ENCODE measurements around the gene TUBGCP4. TPM values are rescaled to one million over a fixed set of nuclear protein-coding genes. Genes with fewer than 3 reads are reported as not detected.
"Not testable (repeated sequence)": the region's sequence is repeated elsewhere in the genome, so short reads cannot be mapped to it uniquely, and the experiment has no call there.

TUBGCP4 gene
- total RNA-seq, 1 donor = 14.7 TPM

- no peak for DNase-seq (ENCODE audit: low read depth)
- H3K4me3 ChIP-seq (ENCODE audit: low read depth, low read length) = no peak overlapping the region
- TF ChIP-seq, protein P1, sequence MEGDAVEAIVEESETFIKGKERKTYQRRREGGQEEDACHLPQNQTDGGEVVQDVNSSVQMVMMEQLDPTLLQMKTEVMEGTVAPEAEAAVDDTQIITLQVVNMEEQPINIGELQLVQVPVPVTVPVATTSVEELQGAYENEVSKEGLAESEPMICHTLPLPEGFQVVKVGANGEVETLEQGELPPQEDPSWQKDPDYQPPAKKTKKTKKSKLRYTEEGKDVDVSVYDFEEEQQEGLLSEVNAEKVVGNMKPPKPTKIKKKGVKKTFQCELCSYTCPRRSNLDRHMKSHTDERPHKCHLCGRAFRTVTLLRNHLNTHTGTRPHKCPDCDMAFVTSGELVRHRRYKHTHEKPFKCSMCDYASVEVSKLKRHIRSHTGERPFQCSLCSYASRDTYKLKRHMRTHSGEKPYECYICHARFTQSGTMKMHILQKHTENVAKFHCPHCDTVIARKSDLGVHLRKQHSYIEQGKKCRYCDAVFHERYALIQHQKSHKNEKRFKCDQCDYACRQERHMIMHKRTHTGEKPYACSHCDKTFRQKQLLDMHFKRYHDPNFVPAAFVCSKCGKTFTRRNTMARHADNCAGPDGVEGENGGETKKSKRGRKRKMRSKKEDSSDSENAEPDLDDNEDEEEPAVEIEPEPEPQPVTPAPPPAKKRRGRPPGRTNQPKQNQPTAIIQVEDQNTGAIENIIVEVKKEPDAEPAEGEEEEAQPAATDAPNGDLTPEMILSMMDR (IDR thresholded peaks at IDR 0.05; ENCODE audit: insufficient read depth, low read depth, low read length) = no peak
Measured at GRCh38 chr15:43378601-43379000, 7.7 kb downstream of the TUBGCP4 start.

DNA sequence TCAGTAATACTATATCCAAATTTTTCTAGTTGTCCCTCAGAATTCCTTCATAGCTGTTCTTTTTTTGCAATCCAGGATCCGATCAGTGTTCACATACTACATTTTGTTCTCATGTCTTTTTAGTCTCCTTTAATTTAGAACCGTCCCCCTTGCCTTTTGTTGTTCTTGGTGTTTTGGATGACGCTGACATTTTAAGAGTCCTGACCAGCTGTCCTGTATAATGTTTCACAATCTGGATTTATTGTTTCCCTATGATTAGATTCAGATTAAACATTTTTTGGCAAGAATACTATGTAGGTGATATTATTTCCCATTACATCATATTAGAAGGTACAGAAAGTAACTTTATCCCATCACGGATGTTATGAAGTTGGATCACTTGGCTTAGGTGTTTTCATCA is 11.4 kb downstream of the TUBGCP4 start:
- peak; percentile 14 for DNase-seq (ENCODE audit: low read depth)
- TF ChIP-seq, protein P1 (IDR thresholded peaks at IDR 0.05; ENCODE audit: insufficient read depth, low read depth, low read length) = no peak
- no peak overlapping the region for H3K4me3 ChIP-seq (ENCODE audit: low read depth, low read length)

- H3K4me3 ChIP-seq (ENCODE audit: low read depth, low read length) = no peak overlapping the region
- TF ChIP-seq, protein P1 (IDR thresholded peaks at IDR 0.05; ENCODE audit: insufficient read depth, low read depth, low read length) = no peak
- DNase-seq (ENCODE audit: low read depth) = peak; percentile 72
Measured at GRCh38 chr15:43383070-43383469, 12.2 kb downstream of the TUBGCP4 start.

GRCh38 chr15:43390723-43391122 is 19.8 kb downstream of the TUBGCP4 start:
- H3K4me3 ChIP-seq (ENCODE audit: low read depth, low read length) = no peak overlapping the region
- peak; percentile 36 for DNase-seq (ENCODE audit: low read depth)
- TF ChIP-seq, protein P1 (IDR thresholded peaks at IDR 0.05; ENCODE audit: insufficient read depth, low read depth, low read length) = no peak

- DNase-seq (ENCODE audit: low read depth); H3K4me3 ChIP-seq (ENCODE audit: low read depth, low read length): not testable (repeated sequence)
Measured at GRCh38 chr15:43393592-43393991, 22.7 kb downstream of the TUBGCP4 start.

DNA sequence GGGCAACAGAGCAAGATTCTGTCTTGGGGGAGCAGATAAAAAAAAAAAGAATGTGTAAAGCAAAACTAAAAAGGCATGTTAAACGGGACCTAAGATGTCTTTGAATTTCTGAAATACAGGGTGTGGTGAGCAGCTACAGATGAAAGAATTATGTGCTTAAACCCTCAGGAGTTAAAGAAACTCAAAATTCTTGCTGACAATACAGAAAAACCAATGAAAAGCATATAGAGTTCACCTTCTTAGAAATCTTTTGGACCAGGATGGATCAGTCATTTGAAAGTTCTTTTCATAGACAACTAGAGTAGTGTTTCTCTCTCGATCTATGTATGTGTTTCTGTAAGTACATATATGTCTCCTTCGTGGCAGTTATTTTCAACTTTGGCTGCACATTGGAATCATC is 31.4 kb downstream of the TUBGCP4 start:
- no peak overlapping the region for H3K4me3 ChIP-seq (ENCODE audit: low read depth, low read length)
- TF ChIP-seq, protein P1 (IDR thresholded peaks at IDR 0.05; ENCODE audit: insufficient read depth, low read depth, low read length) = no peak
- no peak for DNase-seq (ENCODE audit: low read depth)

DNA sequence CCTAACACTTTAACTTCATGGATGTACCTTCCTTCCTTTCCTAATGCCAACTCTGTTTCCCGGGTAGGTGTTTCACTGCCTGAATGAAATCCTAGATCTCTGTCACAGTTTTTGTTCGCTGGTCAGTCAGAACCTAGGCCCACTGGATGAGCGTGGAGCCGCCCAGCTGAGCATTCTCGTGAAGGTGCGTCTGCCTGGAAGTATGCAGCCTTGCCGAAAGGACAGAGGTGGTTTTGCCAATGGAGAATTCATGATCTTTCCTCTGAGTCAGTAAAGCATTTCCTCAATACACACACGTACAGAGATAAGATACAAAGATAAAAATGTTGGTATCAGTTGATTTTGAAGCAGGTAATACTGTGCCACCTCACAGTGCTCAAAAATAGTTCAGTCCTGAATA is 32.7 kb downstream of the TUBGCP4 start:
- DNase-seq (ENCODE audit: low read depth) = no peak
- TF ChIP-seq, protein P1 (IDR thresholded peaks at IDR 0.05; ENCODE audit: insufficient read depth, low read depth, low read length) = no peak
- H3K4me3 ChIP-seq (ENCODE audit: low read depth, low read length) = no peak overlapping the region

Measured in fibroblast of villous mesenchyme (primary cell).